ENCODE measurements around the gene TACR3. TPM values are rescaled to one million over a fixed set of nuclear protein-coding genes. Genes with fewer than 3 reads are reported as not detected.

TACR3 gene
- total RNA-seq, 1 experiment from 2014 or later, result not detected

GRCh38 chr4:103634236-103634635, 85.5 kb downstream of the TACR3 start:
- Histone ChIP-seq H3K4me1 (ENCODE audit: insufficient read depth, low read length) (no peaks in the 10 kb centered on the region), H3K9me2 (replicated peaks; ENCODE audit: low read length) (no peaks in the 10 kb centered on the region), H2AFZ (ENCODE audit: low read length) (no peak overlapping the region), H3F3A (ENCODE audit: low read length, unreplicated experiment) (no peaks in the 10 kb centered on the region), H3K9ac (ENCODE audit: low read length) (no peak overlapping the region), H3K79me2 (ENCODE audit: low read length) (no peaks in the 10 kb centered on the region), H3K36me3 (ENCODE audit: low read depth, low read length) (no peaks in the 10 kb centered on the region), H3K27ac (ENCODE audit: low read length) (no peak overlapping the region), H3K4me3 (ENCODE audit: low read length) (no peak overlapping the region), H3K27me3 (ENCODE audit: low read length) (no peaks in the 10 kb centered on the region), H3K9me3 (ENCODE audit: low read length) (no peaks in the 10 kb centered on the region), H3K4me2 (ENCODE audit: low read length) (no peak overlapping the region), H4K20me1 (ENCODE audit: low read length) (no peaks in the 10 kb centered on the region)
- ChIA-PET CTCF (interaction anchor here (0.7 kb wide), 2 partner anchors 198 to 278 kb away, joined by 3 read pairs; no protein-coding TSS in a partner anchor), POLR2A (ENCODE audit: unreplicated experiment) (no interaction called here)
- no TSS peak for BruUV-seq (replicated peaks)
- intact Hi-C loops (cut with micrococcal nuclease), result loop anchor here (2.0 to 5.0 kb wide), 3 partner anchors 151 to 427 kb away; no protein-coding TSS in a partner anchor
- peak; percentile 30; the same call in 1 of the 2 replicates for TF ChIP-seq CTCF (conservative IDR thresholded peaks at IDR 0.05; ENCODE audit: low read depth, low read length)
- no peak for TF ChIP-seq EZH2phosphoT487 (IDR thresholded peaks at IDR 0.05; ENCODE audit: borderline replicate concordance, low read length)
- no peak for TF ChIP-seq EZH2 (IDR thresholded peaks at IDR 0.05; ENCODE audit: low read length, unreplicated experiment)
- no peak for ATAC-seq
- DNase-seq, result peak; percentile 7

GRCh38 chr4:103626296-103626695, 93.5 kb downstream of the TACR3 start:
- H3K4me1 ChIP-seq (ENCODE audit: insufficient read depth, low read length), result no peaks in the 10 kb centered on the region
- H4K20me1 ChIP-seq (ENCODE audit: low read length), result no peaks in the 10 kb centered on the region
- no peak overlapping the region for H3K4me2 ChIP-seq (ENCODE audit: low read length)
- no peak overlapping the region for H3K4me3 ChIP-seq (ENCODE audit: low read length)
- no peak overlapping the region for H3K27ac ChIP-seq (ENCODE audit: low read length)
- H3K9me2 ChIP-seq (replicated peaks; ENCODE audit: low read length), result no peaks in the 10 kb centered on the region
- H3K9ac ChIP-seq (ENCODE audit: low read length), result no peak overlapping the region
- intact Hi-C loops (cut with micrococcal nuclease), result no loop called here
- no peaks in the 10 kb centered on the region for H3K36me3 ChIP-seq (ENCODE audit: low read depth, low read length)
- H3K9me3 ChIP-seq (ENCODE audit: low read length), result no peaks in the 10 kb centered on the region
- no peak for ATAC-seq
- H3F3A ChIP-seq (ENCODE audit: low read length, unreplicated experiment), result no peaks in the 10 kb centered on the region
- BruUV-seq (replicated peaks), result no TSS peak
- no peak overlapping the region for H2AFZ ChIP-seq (ENCODE audit: low read length)
- H3K79me2 ChIP-seq (ENCODE audit: low read length), result no peaks in the 10 kb centered on the region
- no peak for DNase-seq
- ChIA-PET POLR2A (ENCODE audit: unreplicated experiment) (no interaction called here), CTCF (no interaction called here)
- no peaks in the 10 kb centered on the region for H3K27me3 ChIP-seq (ENCODE audit: low read length)
- TF ChIP-seq EZH2phosphoT487 (IDR thresholded peaks at IDR 0.05; ENCODE audit: borderline replicate concordance, low read length), result no peak
- TF ChIP-seq EZH2 (IDR thresholded peaks at IDR 0.05; ENCODE audit: low read length, unreplicated experiment), result no peak
- TF ChIP-seq CTCF (conservative IDR thresholded peaks at IDR 0.05; ENCODE audit: low read depth, low read length), result no peak

GRCh38 chr4:103591841-103592240, 127.9 kb downstream of the TACR3 start:
- intact Hi-C loops (cut with micrococcal nuclease), result no loop called here
- POLR2A ChIA-PET (ENCODE audit: unreplicated experiment), result no interaction called here
- no peak for DNase-seq
- no peaks in the 10 kb centered on the region for H3K9me3 ChIP-seq (ENCODE audit: low read length)
- no peaks in the 10 kb centered on the region for H3K27me3 ChIP-seq (ENCODE audit: low read length)
- H4K20me1 ChIP-seq (ENCODE audit: low read length), result no peaks in the 10 kb centered on the region
- no peak overlapping the region for H3K27ac ChIP-seq (ENCODE audit: low read length)
- CTCF ChIA-PET, result no interaction called here
- no peaks in the 10 kb centered on the region for H3F3A ChIP-seq (ENCODE audit: low read length, unreplicated experiment)
- no peaks in the 10 kb centered on the region for H3K36me3 ChIP-seq (ENCODE audit: low read depth, low read length)
- no peak for TF ChIP-seq CTCF (conservative IDR thresholded peaks at IDR 0.05; ENCODE audit: low read depth, low read length)
- no peak for TF ChIP-seq EZH2phosphoT487 (IDR thresholded peaks at IDR 0.05; ENCODE audit: borderline replicate concordance, low read length)
- TF ChIP-seq EZH2 (IDR thresholded peaks at IDR 0.05; ENCODE audit: low read length, unreplicated experiment), result no peak
- no peak overlapping the region for H3K4me3 ChIP-seq (ENCODE audit: low read length)
- no peak for ATAC-seq
- no TSS peak for BruUV-seq (replicated peaks)
- no peak overlapping the region for H2AFZ ChIP-seq (ENCODE audit: low read length)
- no peaks in the 10 kb centered on the region for H3K9me2 ChIP-seq (replicated peaks; ENCODE audit: low read length)
- H3K4me1 ChIP-seq (ENCODE audit: insufficient read depth, low read length), result no peaks in the 10 kb centered on the region
- H3K4me2 ChIP-seq (ENCODE audit: low read length), result no peak overlapping the region
- no peak overlapping the region for H3K9ac ChIP-seq (ENCODE audit: low read length)
- H3K79me2 ChIP-seq (ENCODE audit: low read length), result no peaks in the 10 kb centered on the region

Data from PC-3 (cell line).